IMR-90 (cell line): ENCODE measurements around the gene BDH1. TPM values are rescaled to one million over a fixed set of nuclear protein-coding genes. Genes with fewer than 3 reads are reported as not detected.
"Not testable (repeated sequence)": the region's sequence is repeated elsewhere in the genome, so short reads cannot be mapped to it uniquely, and the experiment has no call there.

Source experiments
- ATAC-seq: fragments of 200-7000 bp; cut with Tn5 transposase; 2 replicates; pipeline ENCODE4 v1.9.1; 2020; ENCODE audit warnings: low read depth, mild to moderate bottlenecking, moderate library complexity
- BruUV-seq: library from RNA; stranded (reverse); fragments of 400-500 nt; replicated peaks from 2 replicates; lab custom pipeline; 2021; lab: Mats Ljungman, UMichigan
- CTCF ChIA-PET: fragments of 300-600 bp; formaldehyde crosslinking; extraction: SDS; loops from one replicate; lab custom pipeline; 2021; ENCODE audit warnings: antibody characterized with exemption; lab: Yijun Ruan, JAX
- POLR2A ChIA-PET: fragments of 300-600 bp; sonication (Branson Sonifier 250); formaldehyde crosslinking; loops from one replicate; lab custom pipeline; 2022; ENCODE audit warnings: antibody characterized with exemption; ENCODE audit not compliant: unreplicated experiment; lab: Charles Lee
- DNase-seq: peaks from one replicate; pipeline ENCODE4 v3.0.0; 2013
- H2AFZ ChIP-seq: replicated peaks from 2 replicates; pipeline ENCODE3; 2013; ENCODE audit warnings: low read length, mild to moderate bottlenecking; ENCODE audit not compliant: poor library complexity
- H2AK5ac ChIP-seq: 2 replicates; pipeline ENCODE4 v1.6.1; 2013; ENCODE audit warnings: low read depth, low read length, inconsistent platforms
- H2AK9ac ChIP-seq: replicated peaks from 2 replicates; pipeline ENCODE3; 2013; ENCODE audit warnings: mild to moderate bottlenecking, low read depth, low read length, moderate library complexity; ENCODE audit not compliant: poor library complexity
- H2BK120ac ChIP-seq: 2 replicates; pipeline ENCODE4 v1.6.1; 2013; ENCODE audit warnings: low read depth, low read length, inconsistent platforms
- H2BK15ac ChIP-seq: 3 replicates; pipeline ENCODE4 v1.6.1; 2013; ENCODE audit warnings: low read depth, low read length, inconsistent platforms
- H2BK20ac ChIP-seq: 2 replicates; pipeline ENCODE4 v1.6.1; 2013; ENCODE audit warnings: low read depth, mild to moderate bottlenecking, inconsistent platforms, low read length, moderate library complexity
- H2BK5ac ChIP-seq: 2 replicates; pipeline ENCODE4 v1.6.1; 2013; ENCODE audit warnings: mild to moderate bottlenecking, low read depth, low read length, inconsistent platforms; ENCODE audit not compliant: poor library complexity, severe bottlenecking
- H3K14ac ChIP-seq: replicated peaks from 2 replicates; pipeline ENCODE4 v1.6.1; 2013; ENCODE audit warnings: low read depth, low read length, inconsistent platforms
- H3K18ac ChIP-seq: 2 replicates; pipeline ENCODE4 v1.6.1; 2013; ENCODE audit warnings: low read depth, low read length, control low read depth
- H3K23ac ChIP-seq: 2 replicates; pipeline ENCODE4 v1.6.1; 2013; ENCODE audit warnings: low read depth, low read length, inconsistent platforms
- H3K27ac ChIP-seq: 2 replicates; pipeline ENCODE4 v1.5.1; 2013; ENCODE audit warnings: mild to moderate bottlenecking, control low read depth, low read length; ENCODE audit not compliant: insufficient read depth
- H3K27me3 ChIP-seq: 2 replicates; pipeline ENCODE4 v1.6.1; 2013; ENCODE audit warnings: low read length; ENCODE audit not compliant: control insufficient read depth, insufficient read depth
- H3K36me3 ChIP-seq: 2 replicates; pipeline ENCODE4 v1.6.1; 2013; ENCODE audit warnings: low read length, mixed read lengths; ENCODE audit not compliant: control insufficient read depth, insufficient read depth
- H3K4ac ChIP-seq: 2 replicates; pipeline ENCODE4 v1.6.1; 2013; ENCODE audit warnings: low read depth, low read length, inconsistent platforms
- H3K4me1 ChIP-seq: 2 replicates; pipeline ENCODE4 v1.6.1; 2013; ENCODE audit warnings: low read length, mixed read lengths; ENCODE audit not compliant: control insufficient read depth, insufficient read depth
- H3K4me2 ChIP-seq: 2 replicates; pipeline ENCODE4 v1.6.1; 2013; ENCODE audit warnings: low read depth, mild to moderate bottlenecking, control low read depth, low read length, moderate library complexity
- H3K4me3 ChIP-seq: 2 replicates; pipeline ENCODE4 v1.5.1; 2013; ENCODE audit warnings: low read depth, mild to moderate bottlenecking, control low read depth, low read length, moderate library complexity; ENCODE audit not compliant: insufficient read depth
- H3K56ac ChIP-seq: 2 replicates; pipeline ENCODE4 v1.6.1; 2013; ENCODE audit warnings: low read length, inconsistent platforms; ENCODE audit not compliant: insufficient read depth; ENCODE audit errors: extremely low read depth
- H3K79me1 ChIP-seq, 2 experiments: 2 replicates each; pipeline ENCODE4 v1.6.1; 2013; ENCODE audit warnings: low read length in 2 of 2, inconsistent platforms in 1 of 2, low read depth in 1 of 2
- H3K9ac ChIP-seq: 2 replicates; pipeline ENCODE4 v1.6.1; 2013; ENCODE audit warnings: low read depth, low read length, control low read depth
- H3K9me1 ChIP-seq: 2 replicates; pipeline ENCODE4 v1.6.1; 2013; ENCODE audit warnings: low read length, inconsistent platforms; ENCODE audit not compliant: insufficient read depth
- H3K9me3 ChIP-seq: 2 replicates; pipeline ENCODE4 v1.6.1; 2013; ENCODE audit warnings: low read length; ENCODE audit not compliant: control insufficient read depth, insufficient read depth
- H4K20me1 ChIP-seq: 2 replicates; pipeline ENCODE4 v1.6.1; 2013; ENCODE audit warnings: low read length, inconsistent platforms; ENCODE audit not compliant: insufficient read depth
- H4K5ac ChIP-seq: 2 replicates; pipeline ENCODE4 v1.6.1; 2013; ENCODE audit warnings: mild to moderate bottlenecking, low read depth, low read length, control low read depth
- H4K8ac ChIP-seq, 2 experiments: 2 replicates each; pipeline ENCODE4 v1.6.1; 2013; ENCODE audit warnings: low read depth in 2 of 2, low read length in 2 of 2, control low read depth in 1 of 2, inconsistent platforms in 1 of 2
- H4K91ac ChIP-seq: 2 replicates; pipeline ENCODE4 v1.6.1; 2013; ENCODE audit warnings: low read depth, low read length, inconsistent platforms; ENCODE audit not compliant: insufficient read depth
- WGBS, 2 experiments: methylation state at CpG; one replicate each; pipeline versions ENCODE4 v1.1.5 to v1.1.7; 2013; ENCODE audit warnings: missing lambda C conversion rate in 2 of 2; ENCODE audit not compliant: insufficient read length in 1 of 2; ENCODE audit errors: extremely low coverage in 2 of 2; 5-methylcytosine and 5-hydroxymethylcytosine counted together
- dilution Hi-C: fragments of 300-500 bp; cut with HindIII; formaldehyde crosslinking; loops from one replicate; pipeline ENCODE4 v1.14.3; 2018; ENCODE audit warnings: low sequenced_read_pairs; ENCODE audit not compliant: unreplicated experiment
- in situ Hi-C: fragments of 300-500 bp; cut with MboI; formaldehyde crosslinking; loops from 3 replicates; pipeline ENCODE4 v1.14.3; 2019; ENCODE audit warnings: low sequenced_read_pairs, inconsistent platforms, mixed read lengths
- intact Hi-C: fragments of 100-400 bp; cut with micrococcal nuclease; formaldehyde crosslinking; loops from 2 replicates; pipeline ENCODE4 v1.10.0; 2022
- polyA plus RNA-seq, 3 experiments: library from polyadenylated mRNA; depleted of rRNA; stranded (reverse); fragments of >200 nt; gene quantifications; 2 replicates each; pipeline ENCODE4 v1.2.3, GENCODE V29; 2012; ENCODE audit warnings: low replicate concordance in 1 of 3
- total RNA-seq: library from RNA; depleted of rRNA; stranded (reverse); fragments of >200 nt; gene quantifications from 2 replicates; pipeline ENCODE4 v1.2.3, GENCODE V29; 2012

BDH1 gene
- total and polyA plus RNA-seq, 2 of the 4 experiments (the other 2 are of a cell fraction), result 2.7 to 4.4 TPM

- H3K9me3 ChIP-seq, H3K79me1 ChIP-seq, dilution Hi-C loops, H3K9ac ChIP-seq, H3K14ac ChIP-seq, H2BK15ac ChIP-seq, H3K4me3 ChIP-seq, CTCF ChIA-PET, H4K20me1 ChIP-seq, H2AFZ ChIP-seq, H3K27ac ChIP-seq, ATAC-seq, H2BK120ac ChIP-seq, H2BK20ac ChIP-seq, H2BK5ac ChIP-seq, H4K8ac ChIP-seq, H3K23ac ChIP-seq, H3K36me3 ChIP-seq, DNase-seq, H4K91ac ChIP-seq, POLR2A ChIA-PET, H3K4me2 ChIP-seq, H4K5ac ChIP-seq, H3K18ac ChIP-seq, H2AK9ac ChIP-seq, H3K27me3 ChIP-seq, BruUV-seq, H3K4ac ChIP-seq, H3K56ac ChIP-seq: not testable (repeated sequence)
- in situ Hi-C loops, result loop anchor here (10.0 kb wide), 1 partner anchor 263 kb away; no protein-coding TSS in a partner anchor
- peaks cover 10% of the 10 kb centered on the region; the same call in 1 of the 2 replicates for H3K9me1 ChIP-seq
- intact Hi-C loops, result loop anchor here (10.0 kb wide), 1 partner anchor 513 kb away; no protein-coding TSS in a partner anchor
- 100% methylated on average over 2 of the region's 10 CpGs; no CpG with 5 or more reads in 1 of the 2 experiments for WGBS, 2 experiments
- 0 out of 2 replicates have a peak overlapping the region, but pooled peaks have one; percentile 24 for H2AK5ac ChIP-seq
- peaks cover 17% of the 10 kb centered on the region for H3K4me1 ChIP-seq
These were observed 37.7 kb downstream of the BDH1 start for GRCh38 chr3:197517922-197518683.

GRCh38 chr3:197516890-197517606, 38.7 kb downstream of the BDH1 start:
- peak overlapping the region; percentile 81 for H2AFZ ChIP-seq
- CTCF ChIA-PET, result interaction anchor here (0.7 kb wide), 1 partner anchor 242 kb away, joined by 3 read pairs; no protein-coding TSS in a partner anchor
- POLR2A ChIA-PET, result not testable (repeated sequence)

More at GRCh38 chr3:197516890-197517606, 38.7 kb downstream of the BDH1 start:
- in situ Hi-C loops (loop anchor here (10.0 kb wide), 1 partner anchor 262 kb away; no protein-coding TSS in a partner anchor), intact Hi-C loops (loop anchor here (10.0 kb wide), 1 partner anchor 512 kb away; no protein-coding TSS in a partner anchor)
- H2BK5ac ChIP-seq, result peak overlapping the region; percentile 66
- peak overlapping the region; percentile 26; the same call in 1 of the 2 replicates for H3K23ac ChIP-seq
- peak overlapping the region; percentile 71; the same call in 1 of the 2 replicates for H2BK120ac ChIP-seq
- H3K4ac ChIP-seq, result peak overlapping the region; percentile 83
- H3K9ac ChIP-seq, BruUV-seq, H3K4me3 ChIP-seq, dilution Hi-C loops, H4K20me1 ChIP-seq, H3K9me3 ChIP-seq, H3K36me3 ChIP-seq, H3K27me3 ChIP-seq, ATAC-seq, H3K79me1 ChIP-seq: not testable (repeated sequence)
- H3K27ac ChIP-seq, result peak overlapping the region; percentile 40
- H2BK20ac ChIP-seq, result peak overlapping the region; percentile 35; the same call in 1 of the 2 replicates
- H3K4me2 ChIP-seq, result peak overlapping the region; percentile 26; the same call in 1 of the 2 replicates
- H3K56ac ChIP-seq, result peak overlapping the region; percentile 53; the same call in 1 of the 2 replicates
- peak overlapping the region; percentile 69 for H3K14ac ChIP-seq
- DNase-seq, result peak; percentile 51
- H4K91ac ChIP-seq, result peak overlapping the region; percentile 87
- WGBS, 2 experiments, result 43% methylated on average over 7 of the region's 12 CpGs; no CpG with 5 or more reads in 1 of the 2 experiments
- peak overlapping the region; percentile 90; the same call in 2 of the 3 replicates for H2BK15ac ChIP-seq
- H3K9me1 ChIP-seq, result peaks cover 14% of the 10 kb centered on the region; the same call in 1 of the 2 replicates
- H4K8ac ChIP-seq, result peak overlapping the region; percentile 83 to 84
- peak overlapping the region; percentile 85 for H2AK5ac ChIP-seq
- peak overlapping the region; percentile 22 for H3K18ac ChIP-seq
- H2AK9ac ChIP-seq, result peak overlapping the region; percentile 90
- H3K4me1 ChIP-seq, result peaks cover 11% of the 10 kb centered on the region
- peak overlapping the region; percentile 62 for H4K5ac ChIP-seq
